ENCODE data around the gene CLASP1.
A peak's percentile ranks its signal among the peaks of the same experiment; 100 is the strongest.

CLASP1 gene

DNA sequence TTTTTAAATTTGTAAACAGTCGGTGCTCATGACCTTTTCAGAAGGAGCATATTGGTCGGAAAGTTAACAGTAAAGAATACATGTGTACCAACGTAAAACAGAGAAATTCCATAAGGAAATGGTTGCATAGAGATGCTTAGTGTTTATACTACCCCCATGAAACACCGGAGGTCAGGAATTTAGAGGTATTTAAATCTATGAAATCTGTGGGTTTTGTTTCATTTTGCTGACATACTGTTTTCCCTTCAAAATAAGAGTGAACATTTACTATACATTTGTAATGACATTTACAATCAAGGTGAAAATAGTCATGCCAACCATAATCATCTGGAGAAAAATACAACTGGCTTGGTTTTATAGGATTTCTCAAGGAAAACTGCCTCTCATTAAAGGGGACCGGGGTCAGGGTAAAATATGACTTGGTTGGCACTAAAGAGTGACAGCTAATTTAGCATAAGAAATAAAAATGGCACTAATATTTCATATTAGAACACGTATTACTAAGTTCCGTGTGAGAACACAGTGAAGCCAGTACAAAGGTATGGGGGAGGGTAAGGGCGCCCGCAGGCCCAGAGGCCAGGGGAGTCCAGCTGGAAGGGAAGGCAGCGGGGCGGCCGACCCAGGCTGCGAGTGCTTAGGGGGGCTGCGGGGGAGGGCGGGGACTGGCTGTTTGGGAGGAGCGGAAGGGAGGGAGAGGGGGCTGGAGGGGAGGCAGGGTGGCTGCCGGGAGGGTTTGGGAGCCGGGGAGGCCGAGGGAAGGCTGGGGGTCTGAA lies 119.6 kb downstream of the CLASP1 start:
- peak in 40 of 42 donors; percentile 31 to 85 (median 66) for DNase-seq
- intact Hi-C loops (cut with DNase I) = loop anchor here (2.0 to 10.0 kb wide), 2 partner anchors 119 to 205 kb away; partner anchors contain the start of genes CLASP1 and NIFK

DNA sequence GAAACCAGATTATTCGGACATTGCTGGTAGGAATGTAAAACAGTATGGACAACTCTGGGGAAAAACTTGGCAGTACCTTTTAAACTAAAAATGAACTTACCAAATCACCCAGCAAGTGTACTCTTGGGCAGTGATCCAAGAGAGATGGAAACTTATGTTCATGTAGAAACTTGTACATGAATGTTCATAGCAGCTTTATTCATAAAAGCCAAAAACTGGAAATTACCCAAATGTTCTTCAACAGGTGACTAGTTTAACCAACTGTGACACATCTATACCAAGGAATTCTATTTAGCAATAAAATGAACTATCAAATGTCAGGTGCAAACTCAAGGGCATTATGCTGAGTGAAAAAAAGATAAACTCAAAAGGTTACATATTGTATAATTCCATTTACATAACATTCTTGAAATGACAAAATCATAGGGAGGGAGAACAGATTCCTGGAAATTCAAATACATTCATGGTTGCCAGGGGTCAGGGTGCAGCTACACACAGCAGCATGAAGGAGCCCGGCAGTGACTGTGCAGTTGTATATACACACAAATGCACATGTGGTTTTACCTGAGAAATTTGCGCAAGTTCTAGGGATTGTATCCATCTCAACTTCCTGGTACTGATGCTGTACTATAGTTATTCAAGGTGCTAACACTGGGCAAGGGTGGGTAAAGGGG lies 122.1 kb downstream of the CLASP1 start:
- DNase-seq = no peak
- intact Hi-C loops (cut with DNase I) = no loop called here

DNA sequence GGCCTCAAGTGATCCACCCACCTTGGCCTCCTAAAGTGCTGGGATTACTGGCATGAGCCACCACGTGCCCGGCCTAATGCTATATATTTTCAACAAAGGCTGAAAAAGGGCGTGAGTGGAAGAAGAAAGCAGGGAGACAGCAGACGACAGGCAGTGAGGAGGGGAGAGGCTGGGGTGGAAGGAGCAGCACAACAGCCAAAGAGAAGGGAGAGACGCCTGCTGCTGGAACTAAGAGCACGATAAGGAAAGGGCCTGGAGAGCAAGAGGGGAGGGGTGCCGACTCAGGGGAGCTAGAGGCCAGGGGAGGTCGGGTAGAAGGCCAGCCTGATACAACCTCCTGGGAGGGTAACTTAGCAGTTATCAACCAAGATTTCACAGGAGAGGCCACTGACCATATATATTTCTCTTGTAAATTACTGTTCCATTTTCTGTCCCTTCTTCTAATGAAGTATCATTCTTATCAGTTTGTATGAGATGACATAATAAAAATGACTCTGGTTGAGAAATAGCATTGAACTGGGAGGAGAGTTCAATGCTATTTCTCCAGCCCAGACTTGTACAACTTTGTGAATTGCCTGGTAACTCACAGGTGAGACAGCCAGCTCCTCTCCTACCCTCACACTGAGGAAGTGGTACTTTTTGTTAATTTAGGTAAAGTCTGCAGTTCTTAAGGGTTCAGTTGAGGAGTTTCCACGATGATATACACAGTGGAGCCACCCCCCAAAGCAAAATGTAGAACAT lies 124.4 kb downstream of the CLASP1 start:
- no peak for DNase-seq
- intact Hi-C loops (cut with DNase I) = no loop called here

DNA sequence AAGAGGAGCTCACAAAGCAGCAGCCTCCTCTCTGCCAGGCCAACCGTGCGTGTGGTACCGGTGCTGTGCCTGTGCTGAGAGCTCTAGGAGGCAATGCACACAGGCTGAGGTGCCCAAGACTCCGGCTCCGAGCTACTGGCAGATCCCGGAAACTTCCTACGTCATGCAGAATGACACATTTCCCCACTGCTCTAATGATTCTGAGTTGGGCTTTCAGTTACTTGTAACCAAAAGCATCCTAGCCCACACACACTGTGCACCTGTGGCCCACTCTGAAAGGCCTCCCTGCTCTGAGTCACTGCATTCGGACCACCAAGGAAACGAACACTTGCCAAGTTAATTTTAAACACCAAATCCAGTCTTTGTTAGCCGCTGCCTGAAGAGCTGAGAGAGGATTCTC lies 127.9 kb downstream of the CLASP1 start:
- DNase-seq = peak in 40 of 42 donors; percentile 29 to 86 (median 54)
- intact Hi-C loops (cut with DNase I) = no loop called here

DNA sequence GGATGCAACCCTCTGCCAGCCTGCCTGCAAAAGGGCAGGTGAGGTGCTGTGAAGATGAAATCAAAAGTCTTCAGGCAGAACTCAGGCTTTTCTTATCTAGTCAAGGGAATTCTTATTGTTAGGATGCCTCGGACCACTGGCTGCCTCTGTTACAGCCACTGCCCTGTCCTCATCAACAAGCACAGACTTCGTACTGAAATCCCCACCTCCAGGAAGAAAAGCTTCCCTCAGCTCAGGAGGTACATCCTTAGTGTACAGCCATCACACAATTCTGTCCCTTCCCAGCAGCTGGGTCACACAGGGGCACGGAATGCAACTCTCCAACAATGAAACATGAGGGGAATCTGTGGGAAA lies 128.6 kb downstream of the CLASP1 start:
- DNase-seq = no peak
- intact Hi-C loops (cut with DNase I) = no loop called here

DNA sequence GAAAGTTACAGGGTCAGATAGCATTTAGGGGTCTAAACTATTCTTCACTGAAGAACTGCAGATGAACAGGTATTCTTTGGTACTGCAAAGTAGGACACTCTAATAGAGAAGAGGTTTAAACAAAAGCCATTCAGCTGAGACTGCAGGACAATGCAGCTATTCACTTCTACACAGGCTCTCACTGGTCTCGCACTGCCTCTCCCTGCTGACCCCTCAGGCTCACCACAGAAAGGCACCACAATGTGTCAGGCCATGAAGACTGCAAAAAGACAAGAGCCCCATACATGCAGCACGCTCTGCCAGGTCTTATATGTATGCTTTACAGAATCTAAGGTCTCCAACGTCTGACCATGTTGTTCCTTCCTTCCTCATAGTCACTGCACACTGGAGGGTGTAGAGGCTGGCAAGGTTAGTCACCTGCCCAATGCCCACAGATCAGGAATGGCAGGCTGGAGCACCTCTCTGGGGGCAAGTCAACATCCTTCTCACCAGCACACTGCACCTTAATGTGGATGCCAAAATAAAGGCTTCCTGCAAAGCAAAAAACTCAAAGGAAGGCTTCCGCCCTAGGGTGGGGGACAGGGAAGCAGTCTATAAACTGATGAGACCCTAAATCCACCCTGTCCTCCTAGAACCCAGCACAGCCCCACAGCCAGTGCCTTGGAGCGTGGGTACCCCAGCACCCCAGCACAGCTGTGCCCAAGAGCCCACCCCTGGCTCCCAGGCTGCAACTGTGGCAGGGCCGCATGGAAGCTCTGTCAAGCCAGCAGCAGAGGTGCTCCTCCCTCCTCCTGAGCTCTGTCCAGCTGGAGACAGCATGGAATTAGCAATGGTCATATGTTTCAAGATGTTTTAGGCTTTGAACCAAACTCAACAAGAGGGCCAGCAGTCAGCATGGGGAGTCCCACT lies 129.3 kb downstream of the CLASP1 start:
- peak; percentile 22 to 89 (median 74) for DNase-seq
- intact Hi-C loops (cut with DNase I) = loop anchor here (10.0 kb wide), 1 partner anchor 115 kb away; no protein-coding TSS in a partner anchor

DNA sequence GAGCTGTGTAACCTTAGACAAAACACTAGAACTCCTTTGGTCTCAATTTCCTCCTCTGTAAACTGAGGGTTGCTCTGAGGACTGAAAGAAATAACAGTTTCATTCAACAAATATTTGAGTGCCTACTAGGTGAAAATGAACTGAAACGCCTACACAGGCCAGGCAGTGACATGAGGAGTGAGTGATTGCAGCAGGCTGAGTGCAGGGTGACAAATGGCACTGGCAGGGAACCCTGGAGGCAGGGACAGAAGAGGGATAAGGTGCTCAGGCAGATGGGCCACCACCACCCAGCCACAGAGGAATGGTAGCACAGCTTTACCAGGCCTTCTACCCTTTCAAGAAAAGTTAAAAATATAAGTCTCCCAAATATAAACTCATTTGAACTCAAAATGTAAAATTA lies 130.1 kb downstream of the CLASP1 start:
- DNase-seq = peak in 22 of 42 donors; percentile 12 to 71 (median 37)
- intact Hi-C loops (cut with DNase I) = loop anchor here (10.0 kb wide), 1 partner anchor 114 kb away; no protein-coding TSS in a partner anchor

DNA sequence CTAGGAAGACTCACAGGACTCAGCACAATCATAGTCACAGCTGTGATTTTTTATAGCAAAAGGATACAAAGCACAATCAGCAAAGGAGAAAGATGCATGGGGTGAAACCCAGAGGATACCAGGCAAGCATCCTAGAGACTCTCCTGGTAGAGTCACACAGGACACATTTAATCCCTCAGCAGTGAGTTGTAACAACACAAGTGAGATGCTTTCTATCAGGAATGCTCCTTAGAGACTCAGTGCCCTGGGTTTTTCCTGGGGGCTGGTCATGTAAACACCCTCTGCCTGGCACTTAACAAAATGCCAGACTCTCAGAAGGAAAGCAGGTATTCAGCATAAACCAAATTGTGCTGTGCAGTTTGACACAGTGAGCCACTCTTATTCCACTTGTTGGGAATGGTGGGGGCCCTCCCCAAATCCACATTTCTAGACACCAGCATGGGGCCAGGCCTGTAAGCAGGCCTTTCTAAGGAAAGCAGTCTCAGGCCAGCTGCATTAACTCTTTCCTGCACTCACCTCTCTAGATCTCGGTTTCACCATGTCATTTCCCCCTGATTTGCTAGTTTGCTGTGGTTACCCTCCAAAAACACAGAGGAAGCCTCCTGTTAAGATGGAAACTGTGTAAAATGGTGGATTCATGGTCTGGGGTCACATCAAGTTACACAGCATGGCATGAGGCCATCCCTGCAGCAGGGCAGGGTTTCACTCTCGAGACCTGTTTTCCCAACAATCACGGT lies 135.5 kb downstream of the CLASP1 start:
- DNase-seq = no peak
- intact Hi-C loops (cut with DNase I) = loop anchor here (10.0 kb wide), 1 partner anchor 109 kb away; no protein-coding TSS in a partner anchor

DNA sequence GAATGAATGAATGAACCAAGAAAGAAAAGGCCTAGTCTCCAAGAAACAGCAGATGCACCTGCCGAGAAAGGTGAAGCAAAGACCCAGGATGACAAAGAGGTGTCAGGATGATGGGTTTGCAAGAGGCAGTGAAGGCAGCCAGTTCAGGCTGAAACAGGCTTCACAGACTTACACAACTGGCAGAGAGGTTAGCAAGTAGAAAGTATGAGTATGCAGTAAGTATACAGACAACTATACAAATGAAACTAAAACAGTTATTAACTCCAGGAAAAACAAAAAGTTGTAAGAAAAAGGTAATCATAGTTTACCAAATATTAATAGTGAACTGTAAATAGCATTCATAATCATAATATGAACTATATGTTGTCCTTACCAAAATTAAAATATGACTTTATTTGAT lies 138.4 kb downstream of the CLASP1 start:
- DNase-seq = no peak
- intact Hi-C loops (cut with DNase I) = loop anchor here (10.0 kb wide), 1 partner anchor 106 kb away; no protein-coding TSS in a partner anchor

DNA sequence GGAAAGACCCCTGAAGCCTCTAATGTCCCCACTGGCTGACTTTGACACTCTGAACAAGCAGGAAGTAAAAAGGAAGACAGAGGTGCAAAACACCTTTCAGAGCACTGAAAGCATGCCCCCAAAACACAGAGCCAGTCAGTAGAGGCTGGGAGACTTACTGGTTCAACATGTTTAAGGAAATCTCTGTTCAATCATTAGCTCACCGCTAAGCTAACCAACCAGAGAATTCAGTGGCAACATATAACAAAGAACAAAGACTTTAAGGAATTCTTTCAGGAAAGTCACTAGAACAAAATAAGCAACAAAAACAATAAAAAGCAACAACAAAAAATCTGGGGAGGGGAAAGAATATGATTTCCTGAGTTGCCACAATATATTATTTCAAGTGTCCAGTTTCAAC lies 142.6 kb downstream of the CLASP1 start:
- intact Hi-C loops (cut with DNase I) = no loop called here
- DNase-seq = no peak

DNA sequence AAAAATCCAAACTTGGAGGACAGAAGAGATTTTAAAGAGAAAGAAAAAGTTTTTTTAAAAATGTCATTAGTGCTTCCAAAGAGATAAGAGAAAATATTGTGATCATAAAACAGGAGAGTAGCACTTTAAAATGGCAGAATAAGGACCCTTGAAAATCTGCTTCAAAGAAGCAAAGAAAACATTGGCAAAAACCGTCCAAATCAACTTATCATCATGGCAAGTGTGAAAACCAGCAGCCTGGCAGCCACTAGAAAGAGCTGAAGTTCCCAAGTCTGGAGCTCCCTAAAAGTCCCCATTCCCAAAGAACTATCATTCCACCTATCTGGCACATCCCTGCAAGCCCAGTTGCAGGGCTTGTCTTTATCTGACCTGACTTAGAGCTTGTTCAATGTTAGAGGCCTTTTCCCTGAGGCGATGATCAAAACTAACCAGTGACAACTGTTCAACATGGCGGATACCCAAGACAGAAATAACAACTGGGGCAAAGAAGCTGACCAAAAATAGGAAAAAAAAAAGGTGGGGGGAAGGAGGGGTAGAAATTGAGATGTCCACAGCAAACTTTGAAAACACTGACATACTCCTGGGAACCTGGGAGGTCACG lies 143.2 kb downstream of the CLASP1 start:
- intact Hi-C loops (cut with DNase I) = no loop called here
- no peak for DNase-seq

DNA sequence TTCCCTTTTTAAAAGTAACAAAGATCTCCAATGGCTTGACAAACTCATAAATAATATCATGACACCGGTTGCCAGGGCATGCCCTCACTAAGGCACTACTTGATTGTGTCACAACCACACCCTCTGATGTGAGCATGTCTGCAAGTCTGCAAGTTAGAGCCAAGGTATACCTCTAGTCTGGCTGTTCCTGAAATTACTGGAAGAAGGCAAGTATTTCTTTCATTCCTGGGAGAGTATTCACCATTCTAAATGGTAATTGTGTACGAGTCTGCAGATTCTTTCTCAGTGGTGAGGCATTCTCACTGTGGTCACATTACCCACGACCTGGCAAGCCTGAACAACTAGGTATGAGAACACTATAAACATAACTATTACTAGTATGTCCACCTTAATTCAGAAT lies 144.3 kb downstream of the CLASP1 start:
- no peak for DNase-seq
- intact Hi-C loops (cut with DNase I) = no loop called here

DNA sequence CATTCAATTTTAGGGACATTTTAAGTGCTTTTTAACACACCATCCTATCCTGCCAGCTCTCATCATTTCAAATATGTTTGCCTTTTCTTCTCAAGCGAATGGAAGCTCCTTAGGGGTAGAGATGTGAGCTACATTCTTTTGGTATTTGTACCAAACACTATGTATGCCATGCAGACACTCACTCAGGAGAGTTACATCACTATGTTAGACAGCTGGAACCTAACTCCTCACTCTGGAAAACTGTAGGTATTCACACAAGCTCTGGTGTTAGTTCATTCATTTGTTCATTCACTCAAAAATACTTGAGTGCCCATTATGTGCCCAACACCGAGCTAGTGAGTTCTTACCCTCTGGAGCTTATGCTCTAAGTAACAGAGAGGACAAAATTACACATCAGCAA lies 144.9 kb downstream of the CLASP1 start:
- intact Hi-C loops (cut with DNase I) = no loop called here
- no peak for DNase-seq

DNA sequence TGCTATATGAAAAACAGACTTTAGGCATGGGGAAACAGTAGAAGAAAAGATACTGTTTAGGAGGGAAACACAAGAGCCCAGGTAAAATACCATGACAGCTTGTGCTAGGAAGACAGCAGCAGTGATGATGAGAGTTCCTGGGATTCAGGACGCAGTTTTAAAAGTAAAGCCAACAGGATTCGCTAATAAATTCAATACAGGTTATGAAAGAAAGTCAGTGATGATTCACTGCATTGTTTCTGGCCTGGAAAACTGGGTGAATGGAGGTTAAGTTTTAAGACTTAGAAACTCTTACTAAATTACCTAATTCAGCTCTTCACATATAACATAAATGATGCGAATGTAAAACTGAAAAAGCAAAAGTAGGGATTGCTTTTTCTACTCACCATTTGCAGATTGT lies 146.5 kb downstream of the CLASP1 start:
- DNase-seq = no peak
- intact Hi-C loops (cut with DNase I) = no loop called here

DNA sequence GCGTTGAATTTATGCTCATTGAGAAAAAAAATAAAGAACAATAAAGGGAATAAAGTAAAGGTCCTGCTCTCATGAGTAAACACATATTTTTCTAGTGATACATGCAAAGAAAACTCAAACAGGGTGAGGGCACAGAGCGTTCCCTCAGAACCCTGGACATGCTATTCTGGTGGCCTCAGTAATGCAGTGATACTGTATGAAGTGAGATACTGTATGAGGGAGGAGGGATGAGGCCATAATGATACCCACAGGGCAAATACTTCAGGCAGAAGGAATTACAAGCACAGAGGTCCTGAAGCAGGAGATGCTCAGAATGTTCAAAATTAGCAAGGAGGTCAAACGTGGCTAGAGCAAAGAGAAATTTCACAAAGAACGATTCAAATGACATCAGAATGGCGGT lies 147.0 kb downstream of the CLASP1 start:
- no peak for DNase-seq
- intact Hi-C loops (cut with DNase I) = no loop called here

DNA sequence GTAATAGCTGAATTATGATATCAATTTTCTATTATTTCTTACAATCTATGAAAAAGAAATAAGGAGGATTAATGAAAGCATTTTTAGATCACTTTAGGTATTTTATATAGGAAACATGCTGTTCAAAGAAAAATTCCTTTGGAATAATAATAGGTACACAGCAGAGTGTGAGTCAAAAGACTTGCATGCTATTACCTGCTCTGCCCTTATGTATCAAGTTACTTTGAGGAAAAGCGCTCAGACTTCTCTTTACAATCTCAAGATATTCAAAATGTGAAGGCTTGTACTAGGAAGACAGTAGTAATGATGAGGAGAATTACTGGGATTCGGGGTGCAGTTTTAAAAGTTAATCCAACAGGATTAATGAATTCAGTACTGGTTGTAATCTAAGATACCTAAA lies 147.7 kb downstream of the CLASP1 start:
- intact Hi-C loops (cut with DNase I) = no loop called here
- no peak for DNase-seq

DNA sequence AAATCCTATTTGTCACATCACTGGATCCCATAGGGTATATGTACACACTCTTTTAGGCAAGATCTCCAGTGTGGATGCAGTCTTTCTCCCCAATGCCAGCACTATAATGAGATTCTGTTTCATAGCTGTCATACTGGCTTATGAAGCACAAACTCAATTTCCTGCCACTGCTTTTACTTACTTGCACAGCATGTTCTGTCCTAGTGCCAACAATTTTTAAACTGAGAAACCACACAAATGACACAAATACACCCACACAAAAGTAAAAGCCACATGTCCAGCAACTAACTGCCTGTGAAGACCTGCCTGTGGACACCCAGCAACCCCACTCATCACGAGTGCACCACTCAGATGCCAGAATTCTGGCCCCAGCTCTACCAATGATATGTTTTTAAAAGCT lies 148.2 kb downstream of the CLASP1 start:
- DNase-seq = no peak

DNA sequence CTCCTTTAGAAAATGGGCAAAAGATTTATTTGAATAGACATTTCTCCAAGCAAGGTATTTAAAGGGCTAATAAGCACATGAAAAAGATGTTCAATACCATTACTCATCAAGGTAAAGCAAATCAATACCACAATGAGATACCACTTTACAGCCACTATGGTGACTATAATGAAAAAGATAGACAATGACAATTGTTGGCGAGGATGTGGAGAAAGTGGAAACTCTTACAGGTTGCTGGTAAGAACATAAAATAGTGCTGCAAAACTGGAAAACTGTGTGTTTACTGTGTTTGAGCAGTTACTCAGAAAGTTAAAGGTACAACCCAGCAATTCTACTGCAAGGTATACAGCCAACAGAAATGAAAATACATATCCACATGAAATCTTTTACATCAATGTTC lies 150.5 kb downstream of the CLASP1 start:
- intact Hi-C loops (cut with DNase I) = no loop called here
- no peak for DNase-seq

More for the DNA sequence above, 148.2 kb downstream of the CLASP1 start:
- intact Hi-C loops (cut with DNase I) = no loop called here

Data from head of caudate nucleus (tissue), 42 donors.